ENCODE measurements around the gene SLAMF8.
A peak's percentile ranks its signal among the peaks of the same experiment; 100 is the strongest.

The SLAMF8 gene

GRCh38 chr1:159881622-159882526 is 55.2 kb downstream of the SLAMF8 start:
- no peak overlapping the region for H3K23ac ChIP-seq (ENCODE audit: low read length)
- no peaks in the 10 kb centered on the region for H3K79me1 ChIP-seq (ENCODE audit: low read length)
- no CpG with 5 or more reads among the region's 6 CpGs for WGBS (ENCODE audit: extremely low coverage, insufficient coverage, insufficient read length)
- H2BK12ac ChIP-seq (ENCODE audit: low read length): no peak overlapping the region
- H3K4me3 ChIP-seq (ENCODE audit: low read depth, low read length): no peak overlapping the region
- no peaks in the 10 kb centered on the region for H3K4me1 ChIP-seq (ENCODE audit: control insufficient read depth in 1 of 2, insufficient read depth in 2 of 2, low read length in 2 of 2)
- no peak overlapping the region for H3K27ac ChIP-seq (ENCODE audit: low read depth, low read length)
- H2AFZ ChIP-seq (ENCODE audit: insufficient read depth, low read length, poor library complexity): no peak overlapping the region
- H4K12ac ChIP-seq (ENCODE audit: low read depth, low read length): no peak overlapping the region
- no peaks in the 10 kb centered on the region for H3K36me3 ChIP-seq (ENCODE audit: control insufficient read depth in 1 of 2, insufficient read depth in 2 of 2, low read length in 2 of 2)
- H3K27me3 ChIP-seq (ENCODE audit: insufficient read depth, low read length): no peaks in the 10 kb centered on the region
- no peak overlapping the region for H3K4me2 ChIP-seq (ENCODE audit: low read length)
- H3K18ac ChIP-seq (ENCODE audit: low read length): no peak overlapping the region
- no peak overlapping the region for H3K9ac ChIP-seq (ENCODE audit: low read length)
- no peaks in the 10 kb centered on the region for H3K79me2 ChIP-seq (ENCODE audit: control insufficient read depth, insufficient read depth, low read length, poor library complexity)
- no peaks in the 10 kb centered on the region for H3K9me3 ChIP-seq (ENCODE audit: insufficient read depth, low read depth, low read length)
- H2AK5ac ChIP-seq (ENCODE audit: low read length): no peak overlapping the region
- H3K4ac ChIP-seq (ENCODE audit: low read depth, low read length): no peak overlapping the region
- no peak overlapping the region for H3K14ac ChIP-seq (ENCODE audit: low read length)
- DNase-seq: peak; percentile 96 to 97
- H4K8ac ChIP-seq (ENCODE audit: low read depth, low read length): no peak overlapping the region
- no peak overlapping the region for H2BK5ac ChIP-seq (ENCODE audit: low read depth, low read length, poor library complexity)
- no peak overlapping the region for H2BK120ac ChIP-seq (ENCODE audit: insufficient read depth, low read length, poor library complexity)
- H4K91ac ChIP-seq (ENCODE audit: low read depth, low read length): no peak overlapping the region

- no CpG with 5 or more reads among the region's 2 CpGs for WGBS (ENCODE audit: extremely low coverage, insufficient coverage, insufficient read length)
- Histone ChIP-seq H2AK5ac (ENCODE audit: low read length) (no peak overlapping the region), H4K91ac (ENCODE audit: low read depth, low read length) (no peak overlapping the region), H3K4ac (ENCODE audit: low read depth, low read length) (no peak overlapping the region), H3K27me3 (ENCODE audit: insufficient read depth, low read length) (no peaks in the 10 kb centered on the region), H2BK12ac (ENCODE audit: low read length) (no peak overlapping the region), H3K79me2 (ENCODE audit: control insufficient read depth, insufficient read depth, low read length, poor library complexity) (no peaks in the 10 kb centered on the region), H2AFZ (ENCODE audit: insufficient read depth, low read length, poor library complexity) (no peak overlapping the region), H3K4me1 (ENCODE audit: control insufficient read depth in 1 of 2, insufficient read depth in 2 of 2, low read length in 2 of 2) (no peaks in the 10 kb centered on the region), H3K79me1 (ENCODE audit: low read length) (no peaks in the 10 kb centered on the region), H3K9me3 (ENCODE audit: insufficient read depth, low read depth, low read length) (no peaks in the 10 kb centered on the region), H3K14ac (ENCODE audit: low read length) (no peak overlapping the region), H2BK5ac (ENCODE audit: low read depth, low read length, poor library complexity) (no peak overlapping the region), H3K9ac (ENCODE audit: low read length) (no peak overlapping the region), H3K27ac (ENCODE audit: low read depth, low read length) (no peak overlapping the region), H2BK120ac (ENCODE audit: insufficient read depth, low read length, poor library complexity) (no peak overlapping the region), H3K36me3 (ENCODE audit: control insufficient read depth in 1 of 2, insufficient read depth in 2 of 2, low read length in 2 of 2) (no peaks in the 10 kb centered on the region), H4K12ac (ENCODE audit: low read depth, low read length) (no peak overlapping the region), H3K4me2 (ENCODE audit: low read length) (no peak overlapping the region), H3K23ac (ENCODE audit: low read length) (no peak overlapping the region), H3K4me3 (ENCODE audit: low read depth, low read length) (no peak overlapping the region), H4K8ac (ENCODE audit: low read depth, low read length) (no peak overlapping the region), H3K18ac (ENCODE audit: low read length) (no peak overlapping the region)
- DNase-seq: no peak
Measured at GRCh38 chr1:159882527-159882862, 55.8 kb downstream of the SLAMF8 start.

GRCh38 chr1:159883134-159883533 is 56.5 kb downstream of the SLAMF8 start:
- Histone ChIP-seq H4K91ac (ENCODE audit: low read depth, low read length) (no peak overlapping the region), H3K27me3 (ENCODE audit: insufficient read depth, low read length) (no peaks in the 10 kb centered on the region), H3K9me3 (ENCODE audit: insufficient read depth, low read depth, low read length) (no peaks in the 10 kb centered on the region), H3K79me2 (ENCODE audit: control insufficient read depth, insufficient read depth, low read length, poor library complexity) (no peaks in the 10 kb centered on the region), H3K23ac (ENCODE audit: low read length) (no peak overlapping the region), H3K79me1 (ENCODE audit: low read length) (no peaks in the 10 kb centered on the region), H2AK5ac (ENCODE audit: low read length) (no peak overlapping the region), H3K14ac (ENCODE audit: low read length) (no peak overlapping the region), H3K9ac (ENCODE audit: low read length) (no peak overlapping the region), H2BK12ac (ENCODE audit: low read length) (no peak overlapping the region), H3K27ac (ENCODE audit: low read depth, low read length) (no peak overlapping the region), H3K4me2 (ENCODE audit: low read length) (no peak overlapping the region), H4K8ac (ENCODE audit: low read depth, low read length) (no peak overlapping the region), H2BK120ac (ENCODE audit: insufficient read depth, low read length, poor library complexity) (no peak overlapping the region), H3K4me3 (ENCODE audit: low read depth, low read length) (no peak overlapping the region), H2BK5ac (ENCODE audit: low read depth, low read length, poor library complexity) (no peak overlapping the region), H3K4me1 (ENCODE audit: control insufficient read depth in 1 of 2, insufficient read depth in 2 of 2, low read length in 2 of 2) (no peaks in the 10 kb centered on the region), H3K36me3 (ENCODE audit: control insufficient read depth in 1 of 2, insufficient read depth in 2 of 2, low read length in 2 of 2) (no peaks in the 10 kb centered on the region), H4K12ac (ENCODE audit: low read depth, low read length) (no peak overlapping the region), H3K4ac (ENCODE audit: low read depth, low read length) (no peak overlapping the region), H2AFZ (ENCODE audit: insufficient read depth, low read length, poor library complexity) (no peak overlapping the region), H3K18ac (ENCODE audit: low read length) (no peak overlapping the region)
- no CpG with 5 or more reads among the region's 4 CpGs for WGBS (ENCODE audit: extremely low coverage, insufficient coverage, insufficient read length)
- DNase-seq: no peak

DNA sequence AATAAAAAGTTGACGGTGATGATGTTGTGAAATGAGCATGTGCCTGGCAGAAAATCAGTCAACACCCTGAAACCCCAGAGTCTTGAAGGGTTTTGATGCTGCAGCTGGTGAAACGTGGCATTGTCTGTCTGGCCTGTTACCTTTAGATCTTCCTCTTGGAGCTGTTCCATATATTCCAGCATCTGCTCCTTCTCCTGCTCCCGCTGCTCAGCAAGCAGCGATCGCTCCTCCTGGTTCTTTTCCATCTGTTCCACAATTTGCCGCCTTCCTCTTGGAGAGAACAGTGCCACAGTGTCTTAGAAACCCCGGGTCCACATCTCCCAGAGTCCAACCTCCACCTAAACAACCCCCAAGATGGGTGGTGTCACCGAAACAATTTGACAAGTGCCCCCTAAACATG is 57.6 kb downstream of the SLAMF8 start:
- Histone ChIP-seq H3K27ac (ENCODE audit: low read depth, low read length) (no peak overlapping the region), H3K27me3 (ENCODE audit: insufficient read depth, low read length) (no peaks in the 10 kb centered on the region), H3K79me2 (ENCODE audit: control insufficient read depth, insufficient read depth, low read length, poor library complexity) (no peaks in the 10 kb centered on the region), H2BK5ac (ENCODE audit: low read depth, low read length, poor library complexity) (no peak overlapping the region), H3K4me2 (ENCODE audit: low read length) (no peak overlapping the region), H4K91ac (ENCODE audit: low read depth, low read length) (no peak overlapping the region), H3K14ac (ENCODE audit: low read length) (no peak overlapping the region), H2AK5ac (ENCODE audit: low read length) (no peak overlapping the region), H3K9ac (ENCODE audit: low read length) (no peak overlapping the region), H3K18ac (ENCODE audit: low read length) (no peak overlapping the region), H4K12ac (ENCODE audit: low read depth, low read length) (no peak overlapping the region), H3K9me3 (ENCODE audit: insufficient read depth, low read depth, low read length) (no peaks in the 10 kb centered on the region), H2BK12ac (ENCODE audit: low read length) (no peak overlapping the region), H2BK120ac (ENCODE audit: insufficient read depth, low read length, poor library complexity) (no peak overlapping the region), H4K8ac (ENCODE audit: low read depth, low read length) (no peak overlapping the region), H3K23ac (ENCODE audit: low read length) (no peak overlapping the region), H3K4me1 (ENCODE audit: control insufficient read depth in 1 of 2, insufficient read depth in 2 of 2, low read length in 2 of 2) (peaks cover 1 to 2% of the 10 kb centered on the region in 2 experiments), H3K4ac (ENCODE audit: low read depth, low read length) (no peak overlapping the region), H3K36me3 (ENCODE audit: control insufficient read depth in 1 of 2, insufficient read depth in 2 of 2, low read length in 2 of 2) (no peaks in the 10 kb centered on the region), H3K4me3 (ENCODE audit: low read depth, low read length) (no peak overlapping the region), H2AFZ (ENCODE audit: insufficient read depth, low read length, poor library complexity) (no peak overlapping the region), H3K79me1 (ENCODE audit: low read length) (peaks cover 1% of the 10 kb centered on the region)
- no peak for DNase-seq
- WGBS (ENCODE audit: extremely low coverage, insufficient coverage, insufficient read length): no CpG with 5 or more reads among the region's 8 CpGs
